HCT116 (cell line): Measurements from ENCODE around the gene SSU72. TPM values are rescaled to one million over a fixed set of nuclear protein-coding genes. Genes with fewer than 3 reads are reported as not detected.

ENCODE experiments used
- ATAC-seq: fragments of 200-7000 bp; cut with Tn5 transposase; 2 replicates; pipeline ENCODE4 v1.9.1; 2020; ENCODE audit warnings: mild to moderate bottlenecking, moderate library complexity
- BruUV-seq: library from RNA; stranded (reverse); fragments of 400-500 nt; replicated peaks from 2 replicates; lab custom pipeline; 2021; lab: Mats Ljungman, UMichigan
- CTCF ChIA-PET: fragments of 300-600 bp; sonication (Branson Sonifier 250); formaldehyde crosslinking; loops from one replicate; lab custom pipeline; 2021; ENCODE audit warnings: antibody characterized with exemption; lab: Charles Lee
- POLR2A ChIA-PET: fragments of 300-600, 350-600 bp; sonication (Branson Sonifier 250); formaldehyde crosslinking; loops from one replicate; lab custom pipeline; 2021; ENCODE audit warnings: antibody characterized with exemption; lab: Charles Lee
- RAD21 ChIA-PET, 2 experiments: fragments of 300-600 bp; sonication (Branson Sonifier 250); formaldehyde crosslinking; loops; one replicate each; lab custom pipeline; 2023; ENCODE audit warnings: low total read pairs in 2 of 2; ENCODE audit not compliant: uncharacterized antibody in 2 of 2, unreplicated experiment in 2 of 2, low non-redundant PET in 1 of 2; lab: Charles Lee
- DNase-seq: peaks from one replicate; pipeline ENCODE4 v3.0.0-alpha.2; 2010; ENCODE audit warnings: low read depth, low spot score
- H2AFZ ChIP-seq: fragments of 200-600 bp; shearing (Covaris generic), sonication (generic); 2 replicates; pipeline ENCODE4 v1.6.1; 2017; ENCODE audit warnings: low read depth, mixed run types, mixed read lengths, antibody characterized with exemption, low read length; ENCODE audit not compliant: poor library complexity, severe bottlenecking
- H3K27ac ChIP-seq: 2 replicates; pipeline ENCODE4 v1.5.1; 2012; ENCODE audit warnings: low read depth, low read length
- H3K27me3 ChIP-seq: fragments of 200-600 bp; sonication (generic); 2 replicates; pipeline ENCODE4 v1.6.1; 2016; ENCODE audit warnings: mixed run types, low read length, mixed read lengths; ENCODE audit not compliant: insufficient read depth
- H3K36me3 ChIP-seq, 2 experiments: fragments of 200-500 bp in 1 of 2; fragments of 200-600 bp in 1 of 2; sonication (Bioruptor generic) in 1 of 2; sonication (generic) in 1 of 2; 2 replicates each; pipeline versions ENCODE4 v1.5.1 to v1.6.1; 2014 to 2016; ENCODE audit warnings: low read length in 2 of 2, inconsistent platforms in 1 of 2, mixed read lengths in 1 of 2, mixed run types in 1 of 2; ENCODE audit not compliant: insufficient read depth in 2 of 2, control insufficient read depth in 1 of 2
- H3K4me1 ChIP-seq, 2 experiments: fragments of 200-600 bp in 1 of 2; sonication (generic) in 1 of 2; 2 replicates each; pipeline versions ENCODE4 v1.5.1 to v1.6.1; 2012 to 2017; ENCODE audit warnings: low read length in 2 of 2, inconsistent platforms in 1 of 2, mild to moderate bottlenecking in 1 of 2, mixed read lengths in 1 of 2, mixed run types in 1 of 2, moderate library complexity in 1 of 2; ENCODE audit not compliant: insufficient read depth in 2 of 2, control insufficient read depth in 1 of 2
- H3K4me2 ChIP-seq: fragments of 200-600 bp; sonication (generic); 2 replicates; pipeline ENCODE4 v1.6.1; 2017; ENCODE audit warnings: mixed run types, low read length, mixed read lengths
- H3K4me3 ChIP-seq, 2 experiments: fragments of 200-600 bp in 1 of 2; sonication (generic) in 1 of 2; replicated peaks in 1 of 2; 2 replicates each; pipeline ENCODE4 v1.5.1; 2011 to 2016; ENCODE audit warnings: low read length in 2 of 2, control low read depth in 1 of 2, low read depth in 1 of 2, mild to moderate bottlenecking in 1 of 2, mixed read lengths in 1 of 2, mixed run types in 1 of 2
- H3K79me2 ChIP-seq: fragments of 200-600 bp; sonication (generic); 2 replicates; pipeline ENCODE4 v1.6.1; 2017; ENCODE audit warnings: mild to moderate bottlenecking, mixed run types, low read length, moderate library complexity, mixed read lengths; ENCODE audit not compliant: insufficient read depth
- H3K9ac ChIP-seq: fragments of 200-600 bp; sonication (generic); 2 replicates; pipeline ENCODE4 v1.6.1; 2016; ENCODE audit warnings: low read length, mixed read lengths
- H3K9me2 ChIP-seq: fragments of 200-600 bp; sonication (generic), shearing (Covaris generic); 2 replicates; pipeline ENCODE4 v1.6.1; 2017; ENCODE audit warnings: mixed run types, mild to moderate bottlenecking, moderate library complexity; ENCODE audit not compliant: insufficient read depth
- H3K9me3 ChIP-seq, 2 experiments: fragments of 200-500 bp in 1 of 2; fragments of 200-600 bp in 1 of 2; sonication (Bioruptor generic) in 1 of 2; sonication (generic) in 1 of 2; 2 replicates each; pipeline ENCODE4 v1.6.1; 2014 to 2017; ENCODE audit warnings: low read length in 2 of 2, mixed read lengths in 2 of 2, inconsistent platforms in 1 of 2, low read depth in 1 of 2, mild to moderate bottlenecking in 1 of 2, mixed run types in 1 of 2, moderate library complexity in 1 of 2; ENCODE audit not compliant: control insufficient read depth in 1 of 2, insufficient read depth in 1 of 2
- H4K20me1 ChIP-seq: fragments of 200-600 bp; sonication (generic), shearing (Covaris generic); 2 replicates; pipeline ENCODE4 v1.6.1; 2017; ENCODE audit warnings: mixed run types, mild to moderate bottlenecking, moderate library complexity; ENCODE audit not compliant: insufficient read depth
- CBX3 ChIP-seq: IDR thresholded peaks from 2 replicates; pipeline ENCODE4 v1.6.1; 2012; ENCODE audit warnings: low read depth
- CEBPB ChIP-seq: IDR thresholded peaks from 2 replicates; pipeline ENCODE4 v1.6.1; 2012; ENCODE audit warnings: low read depth
- EGR1 ChIP-seq: IDR thresholded peaks from 2 replicates; pipeline ENCODE4 v1.6.1; 2012; ENCODE audit warnings: low read depth
- ELF1 ChIP-seq: IDR thresholded peaks from 2 replicates; pipeline ENCODE4 v1.6.1; 2012; ENCODE audit warnings: low read depth, borderline replicate concordance
- EZH2 ChIP-seq: fragments of 200-600 bp; sonication (generic); IDR thresholded peaks from 2 replicates; pipeline ENCODE4 v1.6.1; 2017; ENCODE audit warnings: antibody characterized with exemption, mixed run types
- EZH2phosphoT487 ChIP-seq: fragments of 200-600 bp; IDR thresholded peaks from 2 replicates; pipeline ENCODE4 v1.6.1; 2018; ENCODE audit warnings: antibody characterized with exemption, borderline replicate concordance
- FOSL1 ChIP-seq: IDR thresholded peaks from 2 replicates; pipeline ENCODE4 v1.6.1; 2012; ENCODE audit warnings: low read depth
- JUND ChIP-seq: IDR thresholded peaks from 2 replicates; pipeline ENCODE4 v1.6.1; 2012
- MAX ChIP-seq: IDR thresholded peaks from 2 replicates; pipeline ENCODE4 v1.6.1; 2012
- POLR2A ChIP-seq: IDR thresholded peaks from 2 replicates; pipeline ENCODE4 v1.7.0; 2011; ENCODE audit warnings: borderline replicate concordance; ENCODE audit not compliant: insufficient read depth, insufficient read length; ENCODE audit errors: extremely low read depth
- POLR2AphosphoS5 ChIP-seq: IDR thresholded peaks from 2 replicates; pipeline ENCODE4 v1.6.1; 2011; ENCODE audit warnings: mild to moderate bottlenecking, low read depth, low read length, moderate library complexity
- RAD21 ChIP-seq: IDR thresholded peaks from 2 replicates; pipeline ENCODE4 v1.6.1; 2012; ENCODE audit warnings: low read depth, mild to moderate bottlenecking
- SIN3A ChIP-seq: IDR thresholded peaks from 2 replicates; pipeline ENCODE4 v1.6.1; 2012; ENCODE audit warnings: low read depth
- SP1 ChIP-seq: IDR thresholded peaks from 2 replicates; pipeline ENCODE4 v1.6.1; 2012; ENCODE audit warnings: low read depth
- SRF ChIP-seq: IDR thresholded peaks from 2 replicates; pipeline ENCODE4 v1.6.1; 2012; ENCODE audit warnings: low read depth
- TCF7L2 ChIP-seq: IDR thresholded peaks from 2 replicates; pipeline ENCODE4 v1.7.0; 2011; ENCODE audit warnings: borderline replicate concordance, inconsistent platforms; ENCODE audit not compliant: insufficient read depth, insufficient read length; ENCODE audit errors: extremely low read depth
- YY1 ChIP-seq: IDR thresholded peaks from 2 replicates; pipeline ENCODE4 v1.6.1; 2011; ENCODE audit warnings: low read length, low read depth, moderate library complexity, mild to moderate bottlenecking; ENCODE audit not compliant: insufficient replicate concordance; ENCODE audit errors: extremely low read depth
- ZBTB33 ChIP-seq: IDR thresholded peaks from 2 replicates; pipeline ENCODE4 v1.6.1; 2011; ENCODE audit warnings: mild to moderate bottlenecking, low read length, moderate library complexity; ENCODE audit not compliant: insufficient replicate concordance; ENCODE audit errors: extremely low read depth
- ZFX ChIP-seq: fragments of 450-650 bp; IDR thresholded peaks from 2 replicates; pipeline ENCODE4 v1.6.1; 2017
- ZNF274 ChIP-seq: fragments of 200-500 bp; sonication (Bioruptor generic); IDR thresholded peaks from 2 replicates; pipeline ENCODE4 v1.6.1; 2014; ENCODE audit warnings: mild to moderate bottlenecking, low read depth, low read length, inconsistent platforms
- intact Hi-C: fragments of 100-400 bp; cut with micrococcal nuclease; formaldehyde crosslinking; loops from 2 replicates; pipeline ENCODE4 v1.10.0; 2022
- total RNA-seq: library from RNA; stranded (reverse); gene quantifications from one replicate; pipeline ENCODE4 v1.2.1, GENCODE V29; 2021; ENCODE audit not compliant: unreplicated experiment

The SSU72 gene
- total RNA-seq, 1 experiment from 2014 or later: 134 TPM

- Histone ChIP-seq H3K27me3 (no peaks in the 10 kb centered on the region), H4K20me1 (no peaks in the 10 kb centered on the region), H3K4me3 (peak within 1 kb of the TSS; percentile 84 to 85), H3K9ac (peak within 1 kb of the TSS; percentile 99), H3K27ac (peak within 1 kb of the TSS; percentile 95), H3K9me2 (no peaks in the 10 kb centered on the region), H3K79me2 (peaks cover 38% of the 10 kb centered on the region), H3K36me3 (peaks cover 0 to 8% of the 10 kb centered on the region in 2 experiments; a peak in 2 of 4 replicates), H3K4me1 (peaks cover 7 to 13% of the 10 kb centered on the region in 2 experiments; a peak in 3 of 4 replicates), H3K9me3 (no peaks in the 10 kb centered on the region), H3K4me2 (peak within 1 kb of the TSS; percentile 74), H2AFZ (no peak within 1 kb of the TSS)
- peak; percentile 90 for TF ChIP-seq SRF
- TF ChIP-seq ZFX: peak; percentile 35; the same call in 1 of the 2 replicates
- no peak for TF ChIP-seq CEBPB
- TF ChIP-seq EZH2phosphoT487: no peak
- peak; percentile 48; the same call in 1 of the 2 replicates for TF ChIP-seq EGR1
- peak; percentile 69 for TF ChIP-seq SIN3A
- TF ChIP-seq MAX: peak; percentile 81
- TF ChIP-seq ELF1: no peak; the same call in 1 of the 2 replicates
- TF ChIP-seq ZNF274: no peak
- peak; percentile 74 for TF ChIP-seq POLR2AphosphoS5
- no peak for TF ChIP-seq RAD21
- TF ChIP-seq POLR2A: no peak
- TF ChIP-seq CBX3: no peak; the same call in 1 of the 2 replicates
- TF ChIP-seq SP1: peak; percentile 93
- TF ChIP-seq YY1: peak; percentile 21
- TF ChIP-seq EZH2: no peak
- TF ChIP-seq FOSL1: no peak
- peak; percentile 90 for TF ChIP-seq ZBTB33
- TF ChIP-seq JUND: no peak
- TF ChIP-seq TCF7L2: peak; percentile 30
- CTCF ChIA-PET: interaction anchor here (1.3 kb wide), 1 partner anchor 70 kb away, joined by 3 read pairs; no protein-coding TSS in a partner anchor
- POLR2A ChIA-PET: no interaction called here
- no TSS peak for BruUV-seq
- peak; percentile 89 for ATAC-seq
- intact Hi-C loops: loop anchor here (5.0 kb wide), 1 partner anchor 61 kb away; the partner anchor contains the start of gene SSU72
- RAD21 ChIA-PET: no interaction called here
- DNase-seq: peak; percentile 93
Observed at GRCh38 chr1:1511533-1512285, 63.0 kb downstream of the SSU72 start, which contains the start of gene ATAD3A. TSS of gene ATAD3A (plus strand) at chr1:1512162. CDS start at chr1:1512269, 107 bp downstream.
